Panc1 (cell line): ENCODE measurements around the gene CSTF1.

Experiments
- CTCF ChIP-seq: fragments of 450-650 bp; IDR thresholded peaks from 2 replicates; pipeline ENCODE4 v1.5.1; 2017; ENCODE audit warnings: mild to moderate bottlenecking
- POLR2AphosphoS5 ChIP-seq: IDR thresholded peaks from 2 replicates; pipeline ENCODE4 v1.6.1; 2012; ENCODE audit warnings: mild to moderate bottlenecking, low read depth, low read length, moderate library complexity
- REST ChIP-seq, 2 experiments: IDR thresholded peaks; 2 replicates each; pipeline ENCODE4 v1.6.1; 2011 to 2012; ENCODE audit warnings: low read depth in 2 of 2, control low read depth in 1 of 2, low read length in 1 of 2, mild to moderate bottlenecking in 1 of 2, moderate library complexity in 1 of 2; ENCODE audit not compliant: insufficient read depth in 1 of 2
- SIN3A ChIP-seq: IDR thresholded peaks from 2 replicates; pipeline ENCODE4 v1.6.1; 2012; ENCODE audit warnings: low read depth, mild to moderate bottlenecking, low read length, moderate library complexity, borderline replicate concordance; ENCODE audit not compliant: insufficient read depth
- TCF7L2 ChIP-seq: IDR thresholded peaks from 2 replicates; pipeline ENCODE4 v1.6.1; 2011; ENCODE audit warnings: mild to moderate bottlenecking, low read depth, low read length, inconsistent platforms

- TF ChIP-seq CTCF, result no peak
- TF ChIP-seq POLR2AphosphoS5, result no peak
- TF ChIP-seq SIN3A, result no peak
- TF ChIP-seq REST (IDR thresholded peaks at IDR 0.05; ENCODE audit: insufficient read depth in 1 of 2, low read depth in 2 of 2, low read length in 1 of 2), result no peak
- no peak for TF ChIP-seq TCF7L2
Observed at GRCh38 chr20:56427797-56428196, 35.4 kb downstream of the CSTF1 start.
